Vagina (tissue), 2 donors: ENCODE measurements around the gene DPP4. TPM values are rescaled to one million over a fixed set of nuclear protein-coding genes. Genes with fewer than 3 reads are reported as not detected.

Source experiments
- DNase-seq, 2 donors: peaks; one replicate each; pipeline ENCODE4 v3.0.0-alpha.2; 2017; ENCODE audit errors: extremely low spot score in 2 of 2
- H3K27ac ChIP-seq: fragments of 200-600 bp; sonication (generic); one replicate; pipeline ENCODE4 v1.5.1; 2019
- H3K27me3 ChIP-seq: fragments of 200-600 bp; sonication (generic); one replicate; pipeline ENCODE4 v1.5.1; 2019
- H3K36me3 ChIP-seq, 2 donors: fragments of 200-600 bp; sonication (generic); one replicate each; pipeline ENCODE4 v1.5.1; 2017 to 2019
- H3K4me1 ChIP-seq: fragments of 200-600 bp; sonication (generic); one replicate; pipeline ENCODE4 v1.5.1; 2019
- H3K4me3 ChIP-seq, 2 donors: fragments of 200-600 bp; sonication (generic); 1 replicate in 1 of 2; 2 replicates in 1 of 2; pipeline ENCODE4 v1.5.1; 2016 to 2019
- H3K9me3 ChIP-seq: fragments of 200-600 bp; sonication (generic); one replicate; pipeline ENCODE4 v1.5.1; 2019
- CTCF ChIP-seq, 3 experiments: fragments of 450-650 bp in 2 of 3; fragments of 200-600 bp in 1 of 3; sonication (generic) in 1 of 3; IDR thresholded peaks; one replicate each; pipeline ENCODE4 v1.5.1; 2017 to 2019; ENCODE audit warnings: antibody characterized with exemption in 3 of 3, mild to moderate bottlenecking in 2 of 3, moderate library complexity in 2 of 3
- POLR2A ChIP-seq, 2 donors: fragments of 450-650 bp; IDR thresholded peaks; one replicate each; pipeline ENCODE4 v1.6.1; 2017; ENCODE audit warnings: antibody characterized with exemption in 2 of 2, mild to moderate bottlenecking in 2 of 2, moderate library complexity in 2 of 2
- POLR2AphosphoS5 ChIP-seq, 2 donors: sonication (generic); formaldehyde crosslinking; IDR thresholded peaks; one replicate each; pipeline ENCODE4 v1.9.0; 2017; ENCODE audit warnings: antibody characterized with exemption in 2 of 2, mild to moderate bottlenecking in 2 of 2, low read depth in 1 of 2; ENCODE audit not compliant: insufficient read depth in 1 of 2
- intact Hi-C: fragments of 100-400 bp; cut with DNase I; formaldehyde crosslinking; loops from one replicate; pipeline ENCODE4 v1.15.1; 2023
- total RNA-seq: library from RNA; depleted of rRNA; stranded (reverse); fragments of >200 nt; gene quantifications from one replicate; pipeline ENCODE4 v1.2.3, GENCODE V29; 2016

DPP4 gene
- total RNA-seq, 1 donor from 2014 or later: 15.5 TPM

- Histone ChIP-seq H3K36me3 (no peaks in the 10 kb centered on the region), H3K4me3 (no peak overlapping the region), H3K27me3 (no peaks in the 10 kb centered on the region), H3K9me3 (no peaks in the 10 kb centered on the region), H3K4me1 (peaks cover 4% of the 10 kb centered on the region), H3K27ac (no peak overlapping the region)
- TF ChIP-seq POLR2AphosphoS5 (IDR thresholded peaks at IDR 0.05; ENCODE audit: insufficient read depth in 1 of 2, low read depth in 1 of 2) (no peak), POLR2A (IDR thresholded peaks at IDR 0.05) (no peak), CTCF (IDR thresholded peaks at IDR 0.05) (no peak)
- intact Hi-C loops: no loop called here
- no peak for DNase-seq
Observed at GRCh38 chr2:161990036-161990435, 84.0 kb downstream of the DPP4 start.

- DNase-seq: no peak
- H3K4me3 ChIP-seq: no peak overlapping the region
- H3K9me3 ChIP-seq: no peaks in the 10 kb centered on the region
- no peaks in the 10 kb centered on the region for H3K36me3 ChIP-seq
- no peak for TF ChIP-seq POLR2A (IDR thresholded peaks at IDR 0.05)
- no peak for TF ChIP-seq CTCF (IDR thresholded peaks at IDR 0.05)
- no peak for TF ChIP-seq POLR2AphosphoS5 (IDR thresholded peaks at IDR 0.05; ENCODE audit: insufficient read depth in 1 of 2, low read depth in 1 of 2)
- H3K4me1 ChIP-seq: peaks cover 4% of the 10 kb centered on the region
- intact Hi-C loops: no loop called here
- no peaks in the 10 kb centered on the region for H3K27me3 ChIP-seq
- H3K27ac ChIP-seq: no peak overlapping the region
Observed at GRCh38 chr2:161988589-161988988, 85.4 kb downstream of the DPP4 start.

- intact Hi-C loops: no loop called here
Observed at GRCh38 chr2:161987311-161987710, 86.7 kb downstream of the DPP4 start.

GRCh38 chr2:161983866-161984265 lies 90.1 kb downstream of the DPP4 start:
- H3K4me3 ChIP-seq: no peak overlapping the region
- no peak for TF ChIP-seq POLR2AphosphoS5 (IDR thresholded peaks at IDR 0.05; ENCODE audit: insufficient read depth in 1 of 2, low read depth in 1 of 2)
- no peak for TF ChIP-seq POLR2A (IDR thresholded peaks at IDR 0.05)
- no peak for TF ChIP-seq CTCF (IDR thresholded peaks at IDR 0.05)
- H3K4me1 ChIP-seq: no peaks in the 10 kb centered on the region
- no peaks in the 10 kb centered on the region for H3K27me3 ChIP-seq
- DNase-seq: no peak
- no peak overlapping the region for H3K27ac ChIP-seq
- intact Hi-C loops: no loop called here
- no peaks in the 10 kb centered on the region for H3K9me3 ChIP-seq
- H3K36me3 ChIP-seq: no peaks in the 10 kb centered on the region

More at GRCh38 chr2:161987311-161987710, 86.7 kb downstream of the DPP4 start:
- TF ChIP-seq CTCF (IDR thresholded peaks at IDR 0.05) (no peak), POLR2A (IDR thresholded peaks at IDR 0.05) (no peak), POLR2AphosphoS5 (IDR thresholded peaks at IDR 0.05; ENCODE audit: insufficient read depth in 1 of 2, low read depth in 1 of 2) (no peak)
- Histone ChIP-seq H3K27me3 (no peaks in the 10 kb centered on the region), H3K9me3 (no peaks in the 10 kb centered on the region), H3K4me1 (peaks cover 4% of the 10 kb centered on the region), H3K27ac (no peak overlapping the region), H3K36me3 (no peaks in the 10 kb centered on the region), H3K4me3 (no peak overlapping the region)
- DNase-seq: no peak

- Histone ChIP-seq H3K9me3 (no peaks in the 10 kb centered on the region), H3K4me1 (no peaks in the 10 kb centered on the region), H3K27ac (no peak overlapping the region), H3K4me3 (no peak overlapping the region), H3K27me3 (no peaks in the 10 kb centered on the region), H3K36me3 (no peaks in the 10 kb centered on the region)
- no peak for DNase-seq
- TF ChIP-seq CTCF (IDR thresholded peaks at IDR 0.05) (no peak), POLR2A (IDR thresholded peaks at IDR 0.05) (no peak), POLR2AphosphoS5 (IDR thresholded peaks at IDR 0.05; ENCODE audit: insufficient read depth in 1 of 2, low read depth in 1 of 2) (no peak)
- intact Hi-C loops: no loop called here
Observed at GRCh38 chr2:161983331-161983651, 90.7 kb downstream of the DPP4 start.
